Measurements from ENCODE around the gene HIPK2.

DNA sequence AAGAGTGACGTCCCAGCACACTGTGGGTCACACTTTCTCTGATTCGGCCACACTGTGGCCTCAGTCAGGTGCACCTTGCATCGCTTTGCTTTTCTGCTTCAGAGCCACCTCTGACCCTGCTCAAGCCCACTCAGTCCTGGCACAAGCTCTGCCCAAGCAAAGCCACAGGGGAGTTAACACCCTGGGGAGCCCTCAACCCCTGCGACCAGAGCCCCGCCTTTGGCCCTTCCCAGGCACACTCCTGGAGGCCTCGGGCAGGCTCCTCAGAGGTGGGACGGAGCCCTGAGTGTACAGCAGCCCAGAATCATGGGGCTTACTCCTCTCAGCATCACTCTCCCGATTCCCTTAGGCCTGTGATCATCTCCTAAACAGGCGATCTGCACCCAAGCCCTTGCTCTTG lies 71.0 kb downstream of the HIPK2 start:
- TF ChIP-seq, protein P1, sequence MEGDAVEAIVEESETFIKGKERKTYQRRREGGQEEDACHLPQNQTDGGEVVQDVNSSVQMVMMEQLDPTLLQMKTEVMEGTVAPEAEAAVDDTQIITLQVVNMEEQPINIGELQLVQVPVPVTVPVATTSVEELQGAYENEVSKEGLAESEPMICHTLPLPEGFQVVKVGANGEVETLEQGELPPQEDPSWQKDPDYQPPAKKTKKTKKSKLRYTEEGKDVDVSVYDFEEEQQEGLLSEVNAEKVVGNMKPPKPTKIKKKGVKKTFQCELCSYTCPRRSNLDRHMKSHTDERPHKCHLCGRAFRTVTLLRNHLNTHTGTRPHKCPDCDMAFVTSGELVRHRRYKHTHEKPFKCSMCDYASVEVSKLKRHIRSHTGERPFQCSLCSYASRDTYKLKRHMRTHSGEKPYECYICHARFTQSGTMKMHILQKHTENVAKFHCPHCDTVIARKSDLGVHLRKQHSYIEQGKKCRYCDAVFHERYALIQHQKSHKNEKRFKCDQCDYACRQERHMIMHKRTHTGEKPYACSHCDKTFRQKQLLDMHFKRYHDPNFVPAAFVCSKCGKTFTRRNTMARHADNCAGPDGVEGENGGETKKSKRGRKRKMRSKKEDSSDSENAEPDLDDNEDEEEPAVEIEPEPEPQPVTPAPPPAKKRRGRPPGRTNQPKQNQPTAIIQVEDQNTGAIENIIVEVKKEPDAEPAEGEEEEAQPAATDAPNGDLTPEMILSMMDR (IDR thresholded peaks at IDR 0.05; ENCODE audit: low read depth, low read length), result no peak
- TF ChIP-seq POLR2A (IDR thresholded peaks at IDR 0.05; ENCODE audit: extremely low read depth, insufficient read length), result no peak
- no peak for TF ChIP-seq MYC (IDR thresholded peaks at IDR 0.05; ENCODE audit: low read depth, low read length)
- no peak for TF ChIP-seq MAX (IDR thresholded peaks at IDR 0.05; ENCODE audit: low read depth, low read length)

Data from NB4 (cell line).